Heart right ventricle (tissue), 16 donors: ENCODE measurements around the gene RPE65. TPM values are rescaled to one million over a fixed set of nuclear protein-coding genes. Genes with fewer than 3 reads are reported as not detected.

Source experiments
- ATAC-seq, 8 donors: fragments of 200-7000 bp; cut with Tn5 transposase; one replicate each; pipeline ENCODE4 v1.9.1; 2020; ENCODE audit warnings: mild to moderate bottlenecking in 8 of 8, moderate library complexity in 8 of 8, moderate number of reproducible peaks in 1 of 8
- DNase-seq, 2 donors: peaks; one replicate each; pipeline ENCODE4 v3.0.0-alpha.2; 2020
- H3K27ac ChIP-seq, 10 donors: fragments of 200-600 bp; sonication (generic) in 2 of 10; one replicate each; pipeline versions ENCODE4 v1.5.0 to v1.8.0; 2020 to 2022; ENCODE audit warnings: mild to moderate bottlenecking in 3 of 10
- H3K27me3 ChIP-seq, 7 donors: fragments of 200-600 bp; one replicate each; pipeline ENCODE4 v1.8.0; 2021 to 2022; ENCODE audit warnings: mild to moderate bottlenecking in 2 of 7
- H3K36me3 ChIP-seq, 9 donors: fragments of 200-600 bp; sonication (generic) in 1 of 9; one replicate each; pipeline versions ENCODE4 v1.5.0 to v1.8.0; 2020 to 2022; ENCODE audit warnings: mild to moderate bottlenecking in 2 of 9
- H3K4me1 ChIP-seq, 9 donors: fragments of 200-600 bp; sonication (generic) in 1 of 9; one replicate each; pipeline versions ENCODE4 v1.5.0 to v1.8.0; 2020 to 2022; ENCODE audit warnings: mild to moderate bottlenecking in 4 of 9
- H3K4me3 ChIP-seq, 10 donors: fragments of 200-600 bp; sonication (generic) in 2 of 10; one replicate each; pipeline versions ENCODE4 v1.5.0 to v1.8.0; 2020 to 2022; ENCODE audit warnings: mild to moderate bottlenecking in 7 of 10, moderate library complexity in 2 of 10
- H3K9me3 ChIP-seq, 11 donors: fragments of 200-600 bp in 10 of 11; sonication (generic) in 2 of 11; one replicate each; pipeline versions ENCODE4 v1.5.0 to v1.8.0; 2013 to 2022; ENCODE audit warnings: mild to moderate bottlenecking in 2 of 11, control low read depth in 1 of 11, moderate library complexity in 1 of 11
- CTCF ChIP-seq, 9 donors: fragments of 200-600 bp; sonication (generic) in 2 of 9; IDR thresholded peaks; one replicate each; pipeline versions ENCODE4 v1.5.0 to v1.8.0; 2021 to 2022; ENCODE audit warnings: antibody characterized with exemption in 9 of 9, mild to moderate bottlenecking in 5 of 9, moderate library complexity in 1 of 9
- WGBS, 2 donors: extraction: QIAGEN DNeasy Blood & Tissue Kit; methylation state at CpG; one replicate each; pipeline ENCODE4 v1.1.7; 2013; ENCODE audit warnings: inconsistent platforms in 1 of 2; 5-methylcytosine and 5-hydroxymethylcytosine counted together
- intact Hi-C, 10 donors: fragments of 100-400 bp; cut with DNase I; formaldehyde crosslinking; loops; one replicate each; pipeline versions ENCODE4 v1.11.1 to v1.14.2; 2022
- polyA plus RNA-seq, 2 donors: library from polyadenylated mRNA; stranded (reverse); fragments of 200-250 nt; gene quantifications; one replicate each; pipeline ENCODE4 v1.2.3, GENCODE V29; 2013
- total RNA-seq, 10 donors: library from RNA; stranded (reverse); fragmentation: NEBNext Ultra II Directional in 3 of 10; extraction: Animal tissue kit (Norgen Biotek cat#: 25700) in 3 of 10; gene quantifications; one replicate each; pipeline versions ENCODE4 v1.2.1 to v1.2.4, GENCODE V29; 2021 to 2023
- donor health status: Arrhythmogenic right ventricular cardiomyopathy.
- donor health status: ischemic (EF 13 %, LVEDD 7.1; RV severe dilation, severe dysfunction).
- donor health status: healthy with polysubstance abuse.
- donor health status: DM: no; HTN: yes; CAD: no.
- donor health status: DM: no; HTN: no; CAD: no.
- donor health status: ischemic (EF 25% LVEDD 6.9; RV normal size, moderate dysfunction).
- donor health status: ischemic (EF 25% LVEDD 5.7; RV mildly dilated, moderate dysfunction).
- donor health status: healthy.
- donor health status: DM: yes; HTN: yes; CAD: no.
- donor health status: Ischemic cardiomyopathy.
- donor health status: ischemic (EF 35%, LVEDD 5.7; RV mildly dilated, moderate dysfunction).
- donor health status: nonischemic (EF 11% LVEDD 7.7; RV severe dilation, severe dysfunction).
- donor health status: DM: yes; HTN: yes; CAD: no.
- donor health status: PGD.
- donor health status: ischemic (EF 29% LVEDD 5.4; RV normal size, mild dysfunction).
- donor health status: nonischemic (EF 23%, LVEDD 6.1; RV moderate dilation, normal function).

RPE65 gene
- total and polyA plus RNA-seq, 12 donors = 0.01 to 0.09 TPM; not detected in 10

GRCh38 chr1:68383092-68383491 lies 66.7 kb downstream of the RPE65 start:
- Histone ChIP-seq H3K36me3 (no peaks in the 10 kb centered on the region), H3K9me3 (peaks cover 0 to 7% (median 0%) of the 10 kb centered on the region in 11 donors), H3K4me3 (no peak overlapping the region), H3K27ac (no peak overlapping the region), H3K4me1 (peaks cover 0 to 22% (median 12%) of the 10 kb centered on the region in 9 donors), H3K27me3 (no peaks in the 10 kb centered on the region)
- intact Hi-C loops = no loop called here
- no peak for TF ChIP-seq CTCF (IDR thresholded peaks at IDR 0.05)
- no peak for DNase-seq
- ATAC-seq = no peak
- 96 to 100% methylated on average over 2 of the region's 2 CpGs for WGBS, 2 donors

GRCh38 chr1:68379085-68379478 lies 70.7 kb downstream of the RPE65 start:
- Histone ChIP-seq H3K4me1 (peaks cover 0 to 13% (median 5%) of the 10 kb centered on the region in 9 donors), H3K4me3 (no peak overlapping the region), H3K36me3 (no peaks in the 10 kb centered on the region), H3K9me3 (peaks cover 0 to 7% (median 0%) of the 10 kb centered on the region in 11 donors), H3K27me3 (no peaks in the 10 kb centered on the region), H3K27ac (no peak overlapping the region)
- ATAC-seq (no peak), DNase-seq (no peak)
- TF ChIP-seq CTCF (IDR thresholded peaks at IDR 0.05) = no peak
- intact Hi-C loops = no loop called here

Other genes with a start within 250 kb of the RPE65 start
- gene WLS, start 217.4 kb downstream of the RPE65 start, total RNA-seq = 100 to 1,000 TPM in 6 of 10 donors, 10 to 100 TPM in 4; 82.3 to 123 (median 109) TPM
- gene WLS, start 217.4 kb downstream of the RPE65 start, polyA plus RNA-seq = 10 to 100 TPM; 31.7 to 36.4 TPM
- gene DEPDC1, start 47.1 kb upstream of the RPE65 start, total RNA-seq = 1 to 10 TPM in 1 of 10 donors, under 1 TPM in 9; 0.11 to 1.9 (median 0.33) TPM
- gene DEPDC1, start 47.1 kb upstream of the RPE65 start, polyA plus RNA-seq = under 1 TPM; 0.03 to 0.07 TPM